Body of pancreas (tissue), 4 donors: ENCODE results near the gene FUT2. TPM values are rescaled to one million over a fixed set of nuclear protein-coding genes. Genes with fewer than 3 reads are reported as not detected.

Experiments used
- ATAC-seq: fragments of 150-250 bp; one replicate; pipeline ENCODE4 v1.9.1; 2016
- DNase-seq, 4 donors: peaks; one replicate each; pipeline ENCODE4 v3.0.0-alpha.2; 2019
- H3K27ac ChIP-seq, 4 donors: fragments of 200-600 bp; sonication (generic); 1 replicate in 3 of 4; 2 replicates in 1 of 4; pipeline versions ENCODE4 v1.5.1 to v1.6.1; 2016 to 2019; ENCODE audit warnings: mild to moderate bottlenecking in 1 of 4, mixed read lengths in 1 of 4, moderate library complexity in 1 of 4
- H3K27me3 ChIP-seq, 2 donors: fragments of 200-600 bp; sonication (generic); one replicate each; pipeline ENCODE4 v1.6.0; 2016; ENCODE audit warnings: mild to moderate bottlenecking in 1 of 2
- H3K36me3 ChIP-seq, 2 donors: fragments of 200-600 bp; sonication (generic); replicated peaks in 1 of 2; 2 replicates each; pipeline ENCODE4 v1.5.1; 2016; ENCODE audit warnings: low read depth in 2 of 2; ENCODE audit not compliant: insufficient read depth in 1 of 2
- H3K4me1 ChIP-seq: fragments of 200-600 bp; sonication (generic); one replicate; pipeline ENCODE4 v1.6.0; 2016
- H3K4me3 ChIP-seq, 2 donors: fragments of 200-600 bp; sonication (generic); 1 replicate in 1 of 2; 2 replicates in 1 of 2; pipeline ENCODE4 v1.5.1; 2016 to 2019
- H3K9me3 ChIP-seq, 3 donors: fragments of 200-600 bp; sonication (generic); 1 replicate in 2 of 3; 2 replicates in 1 of 3; pipeline ENCODE4 v1.5.1; 2016
- POLR2A ChIP-seq, 3 donors: fragments of 450-650 bp; IDR thresholded peaks; one replicate each; pipeline ENCODE4 v1.6.1; 2016; ENCODE audit warnings: antibody characterized with exemption in 3 of 3, mild to moderate bottlenecking in 2 of 3
- WGBS, 2 donors: methylation state at CpG; one replicate each; pipeline ENCODE4 v1.1.5; 2017; 5-methylcytosine and 5-hydroxymethylcytosine counted together
- intact Hi-C: fragments of 100-400 bp; cut with DNase I; formaldehyde crosslinking; loops from one replicate; pipeline ENCODE4 v1.15.1; 2023
- total RNA-seq, 2 donors: library from RNA; depleted of rRNA; stranded (reverse); fragments of >200 nt; gene quantifications; one replicate each; pipeline ENCODE4 v1.1.0, GENCODE V29; 2016
- TF ChIP-seq, protein P1 (sequence below), 7 experiments: fragments of 450-650 bp in 4 of 7; fragments of 200-600 bp in 3 of 7; sonication (generic) in 3 of 7; IDR thresholded peaks; one replicate each; pipeline ENCODE4 v1.5.1; 2016 to 2019; ENCODE audit warnings: antibody characterized with exemption in 7 of 7

FUT2 gene
- total RNA-seq, 2 donors from 2014 or later: 2.0 to 3.4 TPM

DNA sequence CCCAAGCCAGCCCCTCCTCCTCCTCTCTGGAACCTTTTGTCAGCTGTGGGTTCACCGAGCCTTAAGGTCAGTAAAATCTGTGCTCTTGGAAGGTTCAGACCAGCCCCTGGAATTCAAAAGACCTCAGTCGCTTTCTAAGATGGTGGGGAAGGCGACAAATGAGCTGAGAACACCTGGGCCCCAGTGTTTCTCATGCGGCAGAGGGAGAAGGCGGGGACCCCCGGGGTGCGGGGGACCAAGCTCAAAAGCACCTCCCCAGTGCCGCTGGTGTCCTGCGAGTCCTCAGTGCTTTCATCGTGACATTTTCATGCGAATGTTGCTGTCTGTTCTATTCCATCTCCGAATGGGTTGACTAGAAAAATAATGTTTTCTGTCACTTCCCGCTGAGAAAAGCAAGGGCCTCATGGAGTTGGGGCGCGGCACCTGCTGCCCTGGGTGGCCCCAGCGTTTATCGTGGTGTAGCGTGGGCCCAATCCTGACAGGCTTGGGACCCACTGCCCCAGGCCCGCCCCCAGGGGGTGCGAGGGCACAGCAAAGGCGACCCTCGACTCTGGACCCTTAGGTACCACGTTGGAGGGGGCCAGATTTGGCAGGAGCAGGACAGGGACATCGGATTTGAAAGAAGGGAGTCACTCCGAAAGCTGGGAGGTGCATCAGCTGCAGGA, 22.2 kb upstream of the FUT2 start:
- peaks cover 20% of the 10 kb centered on the region for H3K4me1 ChIP-seq
- DNase-seq: no peak
- intact Hi-C loops: no loop called here
- H3K36me3 ChIP-seq: no peaks in the 10 kb centered on the region
- 76 to 81% methylated on average over 25 of the region's 25 CpGs for WGBS, 2 donors
- no peaks in the 10 kb centered on the region for H3K27me3 ChIP-seq
- H3K27ac ChIP-seq: no peak overlapping the region
- H3K4me3 ChIP-seq: no peak overlapping the region
- ATAC-seq: no peak
- no peaks in the 10 kb centered on the region for H3K9me3 ChIP-seq
- TF ChIP-seq, protein P1, sequence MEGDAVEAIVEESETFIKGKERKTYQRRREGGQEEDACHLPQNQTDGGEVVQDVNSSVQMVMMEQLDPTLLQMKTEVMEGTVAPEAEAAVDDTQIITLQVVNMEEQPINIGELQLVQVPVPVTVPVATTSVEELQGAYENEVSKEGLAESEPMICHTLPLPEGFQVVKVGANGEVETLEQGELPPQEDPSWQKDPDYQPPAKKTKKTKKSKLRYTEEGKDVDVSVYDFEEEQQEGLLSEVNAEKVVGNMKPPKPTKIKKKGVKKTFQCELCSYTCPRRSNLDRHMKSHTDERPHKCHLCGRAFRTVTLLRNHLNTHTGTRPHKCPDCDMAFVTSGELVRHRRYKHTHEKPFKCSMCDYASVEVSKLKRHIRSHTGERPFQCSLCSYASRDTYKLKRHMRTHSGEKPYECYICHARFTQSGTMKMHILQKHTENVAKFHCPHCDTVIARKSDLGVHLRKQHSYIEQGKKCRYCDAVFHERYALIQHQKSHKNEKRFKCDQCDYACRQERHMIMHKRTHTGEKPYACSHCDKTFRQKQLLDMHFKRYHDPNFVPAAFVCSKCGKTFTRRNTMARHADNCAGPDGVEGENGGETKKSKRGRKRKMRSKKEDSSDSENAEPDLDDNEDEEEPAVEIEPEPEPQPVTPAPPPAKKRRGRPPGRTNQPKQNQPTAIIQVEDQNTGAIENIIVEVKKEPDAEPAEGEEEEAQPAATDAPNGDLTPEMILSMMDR (IDR thresholded peaks at IDR 0.05): no peak
- no peak for TF ChIP-seq POLR2A (IDR thresholded peaks at IDR 0.05)

DNA sequence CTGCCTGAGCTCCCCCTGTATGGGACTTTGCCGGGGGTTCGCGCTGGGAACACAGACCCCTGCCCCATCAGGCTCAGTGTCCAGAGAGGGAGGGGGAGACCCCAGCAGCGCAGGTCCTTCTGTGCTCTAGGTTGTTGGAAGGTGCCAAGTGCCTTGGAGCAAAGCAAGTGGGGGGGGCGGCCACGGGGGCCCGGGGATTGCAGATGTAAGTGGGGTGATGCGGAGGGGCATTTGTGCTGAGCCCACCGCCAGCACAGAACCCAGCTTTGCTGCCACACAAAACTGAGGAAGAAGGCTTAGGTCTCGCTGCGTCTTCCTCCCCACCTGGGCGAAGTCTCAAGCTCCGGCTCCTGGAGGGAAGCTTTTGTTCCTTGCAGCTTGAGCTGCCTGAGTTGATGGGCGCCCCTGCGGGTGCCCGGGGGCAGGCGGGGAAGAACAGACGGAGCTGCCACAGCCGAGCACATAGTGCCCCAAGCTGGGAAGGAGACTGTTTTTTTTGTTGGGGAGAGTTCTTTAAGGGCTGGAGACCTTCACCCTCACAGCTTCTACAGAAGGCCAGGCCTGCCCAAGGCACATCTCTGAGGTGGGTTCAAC, 21.5 kb upstream of the FUT2 start:
- TF ChIP-seq POLR2A (IDR thresholded peaks at IDR 0.05): no peak
- TF ChIP-seq, protein P1 (IDR thresholded peaks at IDR 0.05): no peak
- Histone ChIP-seq H3K27me3 (no peaks in the 10 kb centered on the region), H3K9me3 (no peaks in the 10 kb centered on the region), H3K36me3 (no peaks in the 10 kb centered on the region), H3K4me3 (no peak overlapping the region), H3K4me1 (peaks cover 28% of the 10 kb centered on the region), H3K27ac (no peak overlapping the region)
- DNase-seq (no peak), ATAC-seq (no peak)
- intact Hi-C loops: no loop called here
- 79 to 85% methylated on average over 5 to 18 of the region's 19 CpGs for WGBS, 2 donors

DNA sequence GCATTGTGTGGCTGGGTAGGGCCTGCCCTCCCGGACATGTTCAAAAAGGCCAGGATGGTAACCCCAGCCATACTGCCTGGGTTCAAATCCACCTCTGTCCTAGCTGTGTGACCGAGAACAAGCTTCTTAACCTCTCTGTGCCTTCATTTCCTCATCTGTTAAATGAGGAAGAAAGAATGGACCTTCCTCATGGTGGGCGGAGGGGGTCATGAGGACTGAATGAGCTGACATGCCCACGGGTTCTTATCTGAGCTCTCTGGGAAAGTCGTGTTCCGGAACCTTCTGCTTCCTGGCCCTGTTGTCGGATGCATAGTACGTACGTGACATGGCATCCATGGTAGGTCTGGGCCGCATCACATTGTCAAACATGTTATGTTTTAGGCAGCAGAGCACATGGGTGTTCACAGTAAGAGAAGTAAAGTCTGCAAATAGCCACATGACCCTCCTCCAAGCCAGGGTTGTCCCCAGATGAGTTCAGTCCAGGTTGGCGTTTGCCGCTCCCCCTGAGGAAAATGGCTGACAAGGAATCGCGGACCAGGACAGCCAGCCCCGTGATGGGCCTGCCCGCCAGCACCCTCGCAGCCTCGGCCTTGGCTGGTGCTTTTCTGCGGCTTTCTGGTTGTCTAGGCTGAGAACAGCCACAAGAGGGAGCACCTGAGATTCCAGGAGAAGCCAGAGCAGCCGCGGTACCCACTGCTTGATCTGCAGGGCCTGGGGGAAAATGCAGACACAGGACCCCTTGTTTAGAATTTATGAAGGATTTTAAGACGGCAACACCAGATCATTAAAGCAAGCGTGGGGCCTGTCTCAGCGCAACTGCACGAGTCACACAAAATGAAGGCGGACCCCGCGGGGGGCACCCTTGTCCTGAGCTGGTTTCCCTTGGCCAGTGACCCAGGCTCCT, 20.6 kb upstream of the FUT2 start:
- 24 to 26% methylated on average over 21 to 28 of the region's 28 CpGs for WGBS, 2 donors
- DNase-seq (peak; percentile 87 to 91 (median 90)), ATAC-seq (peak; percentile 77)
- TF ChIP-seq, protein P1 (IDR thresholded peaks at IDR 0.05): peak; percentile 78 to 91 (median 85)
- no peak for TF ChIP-seq POLR2A (IDR thresholded peaks at IDR 0.05)
- no peaks in the 10 kb centered on the region for H3K27me3 ChIP-seq
- H3K27ac ChIP-seq: no peak overlapping the region
- peaks cover 28% of the 10 kb centered on the region for H3K4me1 ChIP-seq
- no peaks in the 10 kb centered on the region for H3K36me3 ChIP-seq
- intact Hi-C loops: no loop called here
- H3K4me3 ChIP-seq: no peak overlapping the region
- H3K9me3 ChIP-seq: no peaks in the 10 kb centered on the region

DNA sequence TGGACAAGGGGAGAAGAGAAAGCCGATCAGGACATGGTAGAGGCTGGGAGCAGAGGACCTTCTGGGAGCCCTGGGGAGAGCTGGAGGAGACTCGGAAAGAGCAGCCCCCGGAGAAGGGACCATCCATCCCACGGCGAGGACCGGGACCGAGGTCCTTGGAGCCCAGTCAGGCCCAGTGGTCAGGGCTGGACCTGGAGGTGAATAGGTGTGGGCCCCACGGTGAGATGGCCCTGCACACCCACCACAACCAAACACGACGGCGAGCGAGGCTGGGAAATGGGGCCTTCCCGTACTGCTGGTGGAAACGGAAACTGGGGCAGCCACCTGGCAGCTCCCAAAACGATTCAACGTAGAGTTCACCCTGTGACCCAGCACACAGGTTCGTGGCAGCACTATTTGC, 19.3 kb upstream of the FUT2 start:
- TF ChIP-seq POLR2A (IDR thresholded peaks at IDR 0.05): no peak
- TF ChIP-seq, protein P1 (IDR thresholded peaks at IDR 0.05): no peak

More for the DNA sequence above, 19.3 kb upstream of the FUT2 start:
- ATAC-seq (no peak), DNase-seq (no peak)
- Histone ChIP-seq H3K27ac (no peak overlapping the region), H3K4me3 (no peak overlapping the region), H3K4me1 (peaks cover 28% of the 10 kb centered on the region), H3K36me3 (no peaks in the 10 kb centered on the region), H3K9me3 (no peaks in the 10 kb centered on the region), H3K27me3 (no peaks in the 10 kb centered on the region)
- 94 to 97% methylated on average over 9 to 17 of the region's 17 CpGs for WGBS, 2 donors
- intact Hi-C loops: no loop called here
